Measurements from ENCODE around the gene MTR. TPM values are rescaled to one million over a fixed set of nuclear protein-coding genes. Genes with fewer than 3 reads are reported as not detected.

MTR gene
- total RNA-seq, 1 experiment from 2014 or later, result 14.2 TPM

GRCh38 chr1:236858165-236858564, 63.1 kb downstream of the MTR start:
- Histone ChIP-seq H3K9me3 (ENCODE audit: low read length) (no peaks in the 10 kb centered on the region), H3K27ac (ENCODE audit: low read length) (no peak overlapping the region), H2AFZ (ENCODE audit: low read length) (no peak overlapping the region), H3K4me3 (ENCODE audit: low read length) (no peak overlapping the region), H3K9ac (ENCODE audit: low read length) (no peak overlapping the region), H3K36me3 (ENCODE audit: low read depth, low read length) (peaks cover 4% of the 10 kb centered on the region), H3K27me3 (ENCODE audit: low read length) (no peaks in the 10 kb centered on the region), H3K4me2 (ENCODE audit: low read length) (no peak overlapping the region), H3K9me2 (replicated peaks; ENCODE audit: low read length) (no peaks in the 10 kb centered on the region), H4K20me1 (ENCODE audit: low read length) (no peaks in the 10 kb centered on the region), H3K79me2 (ENCODE audit: low read length) (no peaks in the 10 kb centered on the region), H3K4me1 (ENCODE audit: insufficient read depth, low read length) (peaks cover 18% of the 10 kb centered on the region), H3F3A (ENCODE audit: low read length, unreplicated experiment) (no peaks in the 10 kb centered on the region)
- TF ChIP-seq EZH2 (IDR thresholded peaks at IDR 0.05; ENCODE audit: low read length, unreplicated experiment), result no peak
- no peak for TF ChIP-seq EZH2phosphoT487 (IDR thresholded peaks at IDR 0.05; ENCODE audit: borderline replicate concordance, low read length)
- no peak for TF ChIP-seq CTCF (conservative IDR thresholded peaks at IDR 0.05; ENCODE audit: low read depth, low read length)
- no TSS peak for BruUV-seq (replicated peaks)
- ChIA-PET POLR2A (ENCODE audit: unreplicated experiment) (no interaction called here), CTCF (no interaction called here)
- ATAC-seq (no peak), DNase-seq (no peak)
- intact Hi-C loops (cut with micrococcal nuclease), result no loop called here

- Histone ChIP-seq H3K4me3 (ENCODE audit: low read length) (no peak overlapping the region), H4K20me1 (ENCODE audit: low read length) (no peaks in the 10 kb centered on the region), H2AFZ (ENCODE audit: low read length) (no peak overlapping the region), H3K27ac (ENCODE audit: low read length) (no peak overlapping the region), H3F3A (ENCODE audit: low read length, unreplicated experiment) (no peaks in the 10 kb centered on the region), H3K27me3 (ENCODE audit: low read length) (no peaks in the 10 kb centered on the region), H3K9me3 (ENCODE audit: low read length) (no peaks in the 10 kb centered on the region), H3K9ac (ENCODE audit: low read length) (no peak overlapping the region), H3K4me1 (ENCODE audit: insufficient read depth, low read length) (peaks cover 1% of the 10 kb centered on the region; the same call in 1 of the 2 replicates), H3K36me3 (ENCODE audit: low read depth, low read length) (no peaks in the 10 kb centered on the region; the same call in none of the 2 replicates), H3K79me2 (ENCODE audit: low read length) (no peaks in the 10 kb centered on the region), H3K4me2 (ENCODE audit: low read length) (no peak overlapping the region), H3K9me2 (replicated peaks; ENCODE audit: low read length) (no peaks in the 10 kb centered on the region)
- DNase-seq (no peak), ATAC-seq (no peak)
- intact Hi-C loops (cut with micrococcal nuclease), result loop anchor here (10.0 kb wide), 1 partner anchor 525 kb away; no protein-coding TSS in a partner anchor
- TF ChIP-seq EZH2phosphoT487 (IDR thresholded peaks at IDR 0.05; ENCODE audit: borderline replicate concordance, low read length) (no peak), CTCF (conservative IDR thresholded peaks at IDR 0.05; ENCODE audit: low read depth, low read length) (no peak), EZH2 (IDR thresholded peaks at IDR 0.05; ENCODE audit: low read length, unreplicated experiment) (no peak)
- no TSS peak for BruUV-seq (replicated peaks)
- ChIA-PET POLR2A (ENCODE audit: unreplicated experiment) (no interaction called here), CTCF (no interaction called here)
These were observed 65.0 kb downstream of the MTR start for GRCh38 chr1:236860101-236860500.

- Histone ChIP-seq H2AFZ (ENCODE audit: low read length) (no peak overlapping the region), H3K36me3 (ENCODE audit: low read depth, low read length) (no peaks in the 10 kb centered on the region; the same call in none of the 2 replicates), H3K9me2 (replicated peaks; ENCODE audit: low read length) (no peaks in the 10 kb centered on the region), H3F3A (ENCODE audit: low read length, unreplicated experiment) (no peaks in the 10 kb centered on the region), H3K4me1 (ENCODE audit: insufficient read depth, low read length) (no peaks in the 10 kb centered on the region), H3K4me3 (ENCODE audit: low read length) (no peak overlapping the region), H3K9ac (ENCODE audit: low read length) (no peak overlapping the region), H3K4me2 (ENCODE audit: low read length) (no peak overlapping the region), H3K9me3 (ENCODE audit: low read length) (no peaks in the 10 kb centered on the region), H3K27ac (ENCODE audit: low read length) (no peak overlapping the region), H3K27me3 (ENCODE audit: low read length) (no peaks in the 10 kb centered on the region), H4K20me1 (ENCODE audit: low read length) (no peaks in the 10 kb centered on the region), H3K79me2 (ENCODE audit: low read length) (no peaks in the 10 kb centered on the region)
- ChIA-PET CTCF (no interaction called here), POLR2A (ENCODE audit: unreplicated experiment) (no interaction called here)
- no peak for TF ChIP-seq EZH2 (IDR thresholded peaks at IDR 0.05; ENCODE audit: low read length, unreplicated experiment)
- no peak for TF ChIP-seq EZH2phosphoT487 (IDR thresholded peaks at IDR 0.05; ENCODE audit: borderline replicate concordance, low read length)
- no peak for TF ChIP-seq CTCF (conservative IDR thresholded peaks at IDR 0.05; ENCODE audit: low read depth, low read length)
- intact Hi-C loops (cut with micrococcal nuclease), result loop anchor here (10.0 kb wide), 1 partner anchor 524 kb away; no protein-coding TSS in a partner anchor
- DNase-seq, result no peak
- no peak for ATAC-seq
- BruUV-seq (replicated peaks), result no TSS peak
These were observed 65.6 kb downstream of the MTR start for GRCh38 chr1:236860674-236861073.
